CD4-positive, CD25-positive, alpha-beta regulatory T cell (primary cell): ENCODE results near the gene CCDC102B. TPM values are rescaled to one million over a fixed set of nuclear protein-coding genes. Genes with fewer than 3 reads are reported as not detected.

ENCODE experiments used
- ATAC-seq, 2 donors: fragments of 150-1000 bp; cut with Tn5 transposase; one replicate each; pipeline ENCODE4 v1.10.0; 2021; ENCODE audit warnings: low read depth in 2 of 2, moderate number of reproducible peaks in 2 of 2, moderate library complexity in 1 of 2
- DNase-seq, 3 donors: peaks; one replicate each; pipeline versions ENCODE4 v3.0.0 to v3.0.0-alpha.2; 2012 to 2022; ENCODE audit warnings: mixed read lengths in 1 of 3
- H3K27ac ChIP-seq: one replicate; pipeline ENCODE4 v1.7.0; 2013; ENCODE audit warnings: mild to moderate bottlenecking, low read length; ENCODE audit not compliant: insufficient read depth, poor library complexity, severe bottlenecking
- H3K27me3 ChIP-seq: one replicate; pipeline ENCODE4 v1.7.0; 2013; ENCODE audit warnings: low read length; ENCODE audit not compliant: control insufficient read depth, insufficient read depth
- H3K36me3 ChIP-seq: one replicate; pipeline ENCODE4 v1.7.0; 2013; ENCODE audit warnings: mild to moderate bottlenecking, low read length, moderate library complexity; ENCODE audit not compliant: control insufficient read depth, insufficient read depth
- H3K4me1 ChIP-seq: 2 replicates; pipeline ENCODE4 v1.7.0; 2013; ENCODE audit warnings: mild to moderate bottlenecking, low read length; ENCODE audit not compliant: insufficient read depth, control insufficient read depth, poor library complexity, severe bottlenecking
- H3K4me3 ChIP-seq: one replicate; pipeline ENCODE4 v1.7.0; 2013; ENCODE audit warnings: low read depth, mild to moderate bottlenecking, low read length, moderate library complexity
- H3K9me3 ChIP-seq, 2 experiments: 1 replicate in 1 of 2; 2 replicates in 1 of 2; pipeline ENCODE4 v1.7.0; 2013; ENCODE audit warnings: low read length in 2 of 2, mild to moderate bottlenecking in 1 of 2, moderate library complexity in 1 of 2; ENCODE audit not compliant: control insufficient read depth in 2 of 2
- H3K27ac Mint-ChIP-seq, 3 donors: one replicate each; pipeline ENCODE4 v1.8.0; 2020 to 2022; ENCODE audit warnings: mild to moderate bottlenecking in 3 of 3, mixed read lengths in 3 of 3, moderate library complexity in 2 of 3
- H3K27me3 Mint-ChIP-seq: one replicate; pipeline ENCODE4 v1.8.0; 2022; ENCODE audit warnings: mild to moderate bottlenecking, mixed read lengths
- H3K36me3 Mint-ChIP-seq: one replicate; pipeline ENCODE4 v1.8.0; 2020; ENCODE audit warnings: mixed read lengths
- H3K4me1 Mint-ChIP-seq, 4 donors: one replicate each; pipeline ENCODE4 v1.8.0; 2020 to 2022; ENCODE audit warnings: mixed read lengths in 4 of 4, mild to moderate bottlenecking in 1 of 4
- H3K4me3 Mint-ChIP-seq, 4 donors: one replicate each; pipeline ENCODE4 v1.8.0; 2020 to 2022; ENCODE audit warnings: mild to moderate bottlenecking in 4 of 4, mixed read lengths in 4 of 4, moderate library complexity in 3 of 4
- H3K9me3 Mint-ChIP-seq, 7 donors: one replicate each; pipeline ENCODE4 v1.8.0; 2020 to 2022; ENCODE audit warnings: mixed read lengths in 7 of 7, mild to moderate bottlenecking in 3 of 7, moderate library complexity in 2 of 7
- polyA plus RNA-seq, 4 donors: library from polyadenylated mRNA; unstranded; fragments of 300-500 nt; fragmentation: Illumina TruSeq; gene quantifications; one replicate each; pipeline ENCODE4 v1.2.3, GENCODE V29; 2021
- total RNA-seq: library from RNA; stranded (reverse); gene quantifications from one replicate; pipeline ENCODE4 v1.2.3, GENCODE V29; 2022

Gene CCDC102B
- total and polyA plus RNA-seq, 5 donors from 2014 or later: 0.97 to 3.0 (median 1.9) TPM

GRCh38 chr18:68796936-68797690 lies 767 bp upstream of the CCDC102B start:
- no peaks in the 10 kb centered on the region for H3K36me3 Mint-ChIP-seq
- ATAC-seq: no peak

GRCh38 chr18:68800075-68800474 lies 2.2 kb downstream of the CCDC102B start:
- Histone ChIP-seq H3K9me3 (no peaks in the 10 kb centered on the region), H3K27ac (no peak overlapping the region), H3K27me3 (no peaks in the 10 kb centered on the region), H3K4me3 (no peak overlapping the region), H3K4me1 (no peaks in the 10 kb centered on the region), H3K36me3 (no peaks in the 10 kb centered on the region)
- Mint-ChIP-seq H3K27ac (no peak overlapping the region), H3K27me3 (no peaks in the 10 kb centered on the region), H3K9me3 (no peaks in the 10 kb centered on the region), H3K4me3 (no peak overlapping the region), H3K36me3 (no peaks in the 10 kb centered on the region), H3K4me1 (no peaks in the 10 kb centered on the region)
- ATAC-seq: no peak
- DNase-seq: no peak

More at GRCh38 chr18:68796936-68797690, 767 bp upstream of the CCDC102B start:
- no peaks in the 10 kb centered on the region for H3K9me3 ChIP-seq
- no peak overlapping the region for H3K4me3 Mint-ChIP-seq
- no peak overlapping the region for H3K4me3 ChIP-seq
- no peak overlapping the region for H3K27ac ChIP-seq
- H3K27ac Mint-ChIP-seq: no peak overlapping the region
- H3K4me1 ChIP-seq: no peaks in the 10 kb centered on the region
- H3K4me1 Mint-ChIP-seq: no peaks in the 10 kb centered on the region
- no peaks in the 10 kb centered on the region for H3K27me3 ChIP-seq
- no peaks in the 10 kb centered on the region for H3K27me3 Mint-ChIP-seq
- H3K9me3 Mint-ChIP-seq: no peaks in the 10 kb centered on the region
- no peak for DNase-seq
- no peaks in the 10 kb centered on the region for H3K36me3 ChIP-seq

DNA sequence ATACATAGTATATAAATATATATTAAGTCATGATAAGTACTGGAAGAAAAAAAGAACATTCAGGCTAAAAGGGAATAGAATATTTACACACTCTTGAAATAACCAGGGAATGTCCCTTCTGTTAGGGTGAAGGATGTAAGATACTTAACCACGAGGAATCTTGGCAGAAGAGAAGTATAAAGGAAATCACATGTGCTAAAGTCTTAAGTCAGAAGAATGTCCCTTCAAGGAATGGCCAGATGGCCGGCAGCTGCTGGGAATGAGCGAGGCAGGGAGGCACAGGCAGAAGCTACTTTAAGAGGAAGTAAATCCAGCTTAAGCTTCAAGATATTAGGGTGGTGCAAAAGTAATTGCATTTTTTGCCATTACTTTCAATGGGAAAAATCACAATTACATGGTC lies 5.5 kb downstream of the CCDC102B start:
- Histone ChIP-seq H3K4me3 (no peak overlapping the region), H3K27ac (no peak overlapping the region), H3K4me1 (no peaks in the 10 kb centered on the region), H3K36me3 (no peaks in the 10 kb centered on the region), H3K9me3 (no peaks in the 10 kb centered on the region), H3K27me3 (no peaks in the 10 kb centered on the region)
- Mint-ChIP-seq H3K4me3 (no peak overlapping the region), H3K27me3 (no peaks in the 10 kb centered on the region), H3K27ac (no peak overlapping the region), H3K36me3 (no peaks in the 10 kb centered on the region), H3K4me1 (no peaks in the 10 kb centered on the region), H3K9me3 (peaks cover 0 to 2% (median 0%) of the 10 kb centered on the region in 7 donors)
- DNase-seq (no peak), ATAC-seq (no peak)

DNA sequence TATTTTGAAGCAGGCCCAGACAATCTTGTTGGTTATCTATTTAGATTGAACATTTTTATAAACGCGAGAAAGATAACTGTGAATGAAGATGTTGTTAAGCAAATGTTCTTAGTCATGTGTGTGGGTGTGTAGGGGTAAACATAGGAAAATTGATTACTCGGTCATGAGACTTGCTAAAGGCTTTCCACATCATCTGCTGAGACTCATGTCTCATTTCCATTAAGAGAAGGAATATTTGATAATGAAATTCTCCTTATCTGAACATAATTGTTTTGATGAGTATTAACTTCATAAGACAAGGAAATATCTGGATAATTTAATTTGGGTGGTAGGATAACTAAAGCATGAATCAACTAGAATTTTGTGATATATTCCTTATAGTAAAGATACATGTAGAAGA lies 19.7 kb downstream of the CCDC102B start:
- Histone ChIP-seq H3K9me3 (no peaks in the 10 kb centered on the region), H3K27me3 (no peaks in the 10 kb centered on the region), H3K4me1 (no peaks in the 10 kb centered on the region), H3K4me3 (no peak overlapping the region), H3K36me3 (no peaks in the 10 kb centered on the region), H3K27ac (no peak overlapping the region)
- no peak for ATAC-seq
- H3K36me3 Mint-ChIP-seq: no peaks in the 10 kb centered on the region
- H3K27me3 Mint-ChIP-seq: no peaks in the 10 kb centered on the region
- H3K27ac Mint-ChIP-seq: no peak overlapping the region
- DNase-seq: no peak
- H3K4me3 Mint-ChIP-seq: no peak overlapping the region
- no peaks in the 10 kb centered on the region for H3K4me1 Mint-ChIP-seq
- no peaks in the 10 kb centered on the region for H3K9me3 Mint-ChIP-seq

GRCh38 chr18:68818584-68818983 lies 20.7 kb downstream of the CCDC102B start:
- no peak overlapping the region for H3K27ac ChIP-seq
- H3K27me3 Mint-ChIP-seq: no peaks in the 10 kb centered on the region
- H3K4me3 Mint-ChIP-seq: no peak overlapping the region
- H3K27ac Mint-ChIP-seq: no peak overlapping the region
- no peak overlapping the region for H3K4me3 ChIP-seq
- DNase-seq: no peak
- no peaks in the 10 kb centered on the region for H3K9me3 Mint-ChIP-seq
- no peaks in the 10 kb centered on the region for H3K4me1 ChIP-seq
- no peaks in the 10 kb centered on the region for H3K36me3 ChIP-seq
- no peaks in the 10 kb centered on the region for H3K4me1 Mint-ChIP-seq
- H3K27me3 ChIP-seq: no peaks in the 10 kb centered on the region
- H3K9me3 ChIP-seq: no peaks in the 10 kb centered on the region
- no peak for ATAC-seq
- no peaks in the 10 kb centered on the region for H3K36me3 Mint-ChIP-seq

- Histone ChIP-seq H3K9me3 (no peaks in the 10 kb centered on the region), H3K4me3 (no peak overlapping the region), H3K27ac (no peak overlapping the region), H3K4me1 (no peaks in the 10 kb centered on the region), H3K36me3 (no peaks in the 10 kb centered on the region), H3K27me3 (no peaks in the 10 kb centered on the region)
- no peak overlapping the region for H3K4me3 Mint-ChIP-seq
- H3K4me1 Mint-ChIP-seq: peaks cover 0 to 4% (median 0%) of the 10 kb centered on the region in 4 donors
- peaks cover 0 to 2% (median 0%) of the 10 kb centered on the region in 7 donors for H3K9me3 Mint-ChIP-seq
- H3K36me3 Mint-ChIP-seq: no peaks in the 10 kb centered on the region
- DNase-seq: no peak
- H3K27me3 Mint-ChIP-seq: no peaks in the 10 kb centered on the region
- no peak overlapping the region for H3K27ac Mint-ChIP-seq
- peak in 1 of 2 donors; percentile 14 for ATAC-seq
Measured at GRCh38 chr18:68822926-68823325, 25.0 kb downstream of the CCDC102B start.

DNA sequence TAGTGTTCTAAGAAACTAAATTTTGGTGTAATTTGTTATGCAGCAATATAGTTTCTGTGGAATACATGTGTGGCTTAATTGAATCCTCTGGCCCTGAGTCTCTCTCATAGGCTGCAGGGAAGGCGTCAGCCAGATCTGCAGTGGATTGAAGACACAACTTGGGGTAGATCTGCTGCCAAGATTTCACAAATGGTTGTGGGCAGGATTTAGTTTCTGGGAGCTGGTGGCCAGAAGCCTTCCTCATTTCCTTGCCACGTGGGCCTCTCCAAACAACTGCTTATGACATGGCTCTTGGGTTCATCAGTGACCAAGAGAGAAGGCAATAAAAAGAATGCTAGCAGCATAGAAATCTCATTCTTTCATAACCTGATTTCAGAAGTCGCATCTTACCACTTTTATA lies 28.2 kb downstream of the CCDC102B start:
- Mint-ChIP-seq H3K4me3 (no peak overlapping the region), H3K27me3 (no peaks in the 10 kb centered on the region), H3K27ac (no peak overlapping the region), H3K9me3 (peaks cover 0 to 2% (median 0%) of the 10 kb centered on the region in 7 donors), H3K4me1 (peaks cover 0 to 4% (median 0%) of the 10 kb centered on the region in 4 donors), H3K36me3 (no peaks in the 10 kb centered on the region)
- no peaks in the 10 kb centered on the region for H3K27me3 ChIP-seq
- no peak for DNase-seq
- H3K27ac ChIP-seq: no peak overlapping the region
- no peak overlapping the region for H3K4me3 ChIP-seq
- H3K4me1 ChIP-seq: no peaks in the 10 kb centered on the region
- no peak for ATAC-seq
- H3K36me3 ChIP-seq: no peaks in the 10 kb centered on the region
- H3K9me3 ChIP-seq: no peaks in the 10 kb centered on the region
